H54 (cell line): Measurements from ENCODE around the gene PPM1L.

Source experiments
- DNase-seq: peaks from one replicate; pipeline ENCODE4 v3.0.0; 2011; ENCODE audit warnings: low spot score, mixed read lengths; ENCODE audit not compliant: insufficient read length
- FAIRE-seq: peaks from 3 replicates; lab custom pipeline; 2011; peaks lifted over from hg19 to GRCh38; lab: Jason Lieb, UNC
- POLR2A ChIP-seq: IDR thresholded peaks from 2 replicates; pipeline ENCODE4 v1.6.1; 2011; ENCODE audit warnings: low read depth, mild to moderate bottlenecking, low read length

The PPM1L gene

DNA sequence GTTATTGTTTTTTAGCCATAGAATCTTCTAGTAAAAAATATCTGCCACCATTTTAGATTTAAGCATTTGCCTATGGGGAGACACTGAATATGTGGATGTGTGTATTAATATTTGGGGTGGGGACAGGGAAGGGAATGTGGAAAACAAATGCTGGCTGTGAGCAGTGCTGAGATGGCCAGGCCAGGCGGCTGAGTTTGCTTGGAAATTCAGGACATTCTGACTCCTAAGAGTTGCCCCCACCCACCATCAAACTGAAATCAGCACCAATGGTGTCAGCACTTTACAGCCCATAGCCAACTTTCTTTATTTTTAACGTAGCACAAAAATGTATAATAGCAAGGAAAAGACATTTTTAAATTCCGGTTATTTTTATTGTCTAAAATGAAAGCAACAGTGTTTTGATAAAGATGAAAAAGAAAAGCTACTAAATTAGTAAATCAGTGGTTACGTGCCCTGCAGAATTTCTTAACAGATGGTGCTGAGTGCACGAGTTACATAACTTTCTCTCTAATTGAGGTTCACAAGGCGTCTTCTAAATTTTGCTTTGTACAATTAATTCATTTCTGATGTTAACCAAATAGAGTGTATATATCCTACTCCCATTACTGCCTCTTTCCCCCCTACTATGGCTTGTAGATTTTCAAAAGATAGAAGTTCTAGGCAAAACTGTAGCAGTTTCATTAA is 315.1 kb downstream of the PPM1L start:
- DNase-seq (no peak), FAIRE-seq (no peak)
- no peak for TF ChIP-seq POLR2A

DNA sequence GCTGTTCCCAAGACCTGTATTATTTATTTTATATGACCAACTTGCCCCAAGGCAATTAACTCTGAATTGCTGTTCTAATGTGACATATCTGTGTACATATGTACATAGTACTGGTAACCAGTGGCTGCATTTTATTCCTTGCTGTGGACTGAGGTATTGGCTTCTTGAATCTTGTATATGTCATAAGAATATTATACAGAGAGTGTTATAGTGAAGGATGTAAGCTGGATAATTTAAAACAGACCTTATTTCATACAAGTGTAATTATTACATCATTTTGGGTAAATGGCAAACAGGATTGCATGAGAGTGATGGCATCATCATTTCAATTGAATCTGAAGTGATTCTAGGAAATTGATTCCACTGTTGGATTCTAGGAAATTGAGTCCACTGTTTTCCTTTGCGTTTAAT is 316.2 kb downstream of the PPM1L start:
- no peak for DNase-seq
- FAIRE-seq, result no peak
- TF ChIP-seq POLR2A, result no peak

DNA sequence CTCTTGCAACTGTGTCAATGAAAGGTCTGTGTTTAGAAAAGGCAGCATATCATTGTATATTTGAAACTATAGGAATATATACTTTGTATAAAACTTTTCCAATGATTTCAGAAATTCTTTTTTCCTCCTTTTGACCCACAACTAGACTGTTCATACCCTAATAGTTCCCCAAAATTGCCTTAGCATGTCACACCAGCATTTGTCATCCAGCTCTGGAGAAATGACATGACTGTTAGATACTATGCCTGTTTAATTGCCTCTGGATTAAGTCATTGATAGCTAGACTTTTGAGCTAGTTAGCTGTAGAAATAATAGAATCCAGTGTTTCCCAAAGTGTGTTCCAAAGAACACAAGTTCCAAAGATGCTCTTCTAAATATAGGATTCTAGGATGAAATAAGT is 316.7 kb downstream of the PPM1L start:
- DNase-seq (no peak), FAIRE-seq (no peak)
- no peak for TF ChIP-seq POLR2A

DNA sequence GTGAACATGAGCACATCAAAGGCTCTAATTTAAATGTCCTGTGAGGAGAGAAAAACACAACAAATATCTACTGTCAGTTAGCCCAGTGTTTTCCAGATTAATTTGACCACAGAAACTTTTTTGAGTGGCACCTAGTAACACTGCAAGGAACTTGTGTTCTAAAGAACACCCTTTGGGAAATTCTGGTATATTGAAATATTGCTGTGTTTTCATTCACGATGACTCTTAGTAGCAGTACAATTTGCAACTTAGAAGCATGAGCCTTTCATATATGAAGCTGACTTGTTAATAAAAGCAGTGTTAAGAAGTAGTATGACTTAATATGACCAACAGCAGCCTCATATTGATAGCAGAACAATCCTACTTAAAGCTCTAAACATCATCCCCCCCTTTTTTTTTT is 317.1 kb downstream of the PPM1L start:
- no peak for DNase-seq
- no peak for FAIRE-seq
- TF ChIP-seq POLR2A, result no peak

DNA sequence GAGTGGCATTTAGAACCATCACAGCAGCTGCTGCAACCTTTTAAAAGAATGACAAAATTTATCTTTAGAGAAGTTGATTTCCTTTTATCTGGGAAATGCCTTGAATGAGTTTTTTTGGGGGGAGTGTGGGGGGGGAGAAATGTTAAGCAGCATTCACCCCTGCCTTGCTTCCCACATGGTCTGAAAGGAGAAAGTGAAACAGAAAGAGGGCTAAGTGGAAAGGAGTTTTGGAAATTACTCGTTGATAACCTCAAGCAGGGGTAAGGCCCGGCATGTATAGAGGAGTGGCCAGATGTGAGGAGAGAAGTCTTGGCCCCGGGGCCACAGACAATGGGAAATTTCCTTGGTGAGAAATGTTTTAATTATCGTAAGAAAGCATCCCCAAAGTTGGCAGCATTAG is 325.6 kb downstream of the PPM1L start:
- TF ChIP-seq POLR2A, result no peak
- no peak for FAIRE-seq
- DNase-seq, result no peak

DNA sequence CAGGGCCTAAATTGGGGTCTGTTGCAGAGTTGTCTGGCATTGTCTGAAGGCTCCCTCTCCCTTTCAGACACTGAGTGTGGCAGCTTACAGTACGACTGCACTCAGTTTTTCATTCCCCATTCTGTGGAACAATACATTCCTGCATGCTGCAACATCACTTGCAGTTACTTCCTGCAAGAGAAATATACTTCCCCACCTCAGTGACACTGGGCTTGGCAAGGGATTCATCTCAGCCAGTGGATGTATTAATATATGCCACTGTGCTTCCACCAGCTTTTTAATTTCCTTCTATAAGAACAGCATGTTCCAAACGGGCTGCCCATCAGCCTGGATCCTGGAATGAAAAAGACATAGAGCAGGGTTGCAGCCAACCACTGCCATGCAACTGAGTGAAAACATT is 326.0 kb downstream of the PPM1L start:
- DNase-seq, result no peak
- FAIRE-seq, result no peak
- no peak for TF ChIP-seq POLR2A

DNA sequence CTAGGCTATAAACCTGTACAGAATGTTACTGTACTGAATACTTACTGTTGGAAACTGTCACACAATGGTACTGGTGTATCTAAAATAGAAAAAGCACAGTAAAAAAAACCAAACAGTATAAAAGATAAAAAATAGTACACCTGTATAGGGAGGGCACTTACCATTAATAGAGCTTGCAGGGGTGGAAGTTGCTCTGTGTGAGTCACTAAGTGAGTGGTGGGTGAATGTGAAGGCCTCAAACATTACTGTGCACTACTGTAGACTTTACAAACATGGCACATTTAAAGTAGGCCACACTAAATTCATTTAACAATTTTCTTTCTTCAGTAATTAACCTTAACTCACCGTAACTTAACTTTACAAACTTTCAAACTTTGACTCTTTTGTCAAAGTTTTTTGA is 327.1 kb downstream of the PPM1L start:
- FAIRE-seq (no peak), DNase-seq (no peak)
- no peak for TF ChIP-seq POLR2A

DNA sequence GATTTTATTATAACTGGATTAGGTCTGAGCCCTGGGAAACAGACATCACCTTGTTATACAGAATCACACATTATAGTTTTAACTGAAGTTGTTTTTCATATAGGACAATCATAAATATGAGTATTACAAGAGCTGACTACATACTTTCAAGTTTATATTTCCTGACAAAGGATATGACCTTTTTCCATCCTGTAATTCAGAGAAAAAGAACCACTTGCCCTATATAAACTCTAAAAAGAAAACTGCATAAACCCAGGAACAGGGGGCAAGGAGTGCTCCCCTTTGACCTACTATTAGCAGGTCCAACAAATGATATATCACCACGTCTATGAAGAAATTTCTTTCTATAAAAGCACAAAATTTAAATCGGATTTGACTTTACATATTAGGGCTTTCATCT is 328.2 kb downstream of the PPM1L start:
- FAIRE-seq (no peak), DNase-seq (no peak)
- TF ChIP-seq POLR2A, result no peak

DNA sequence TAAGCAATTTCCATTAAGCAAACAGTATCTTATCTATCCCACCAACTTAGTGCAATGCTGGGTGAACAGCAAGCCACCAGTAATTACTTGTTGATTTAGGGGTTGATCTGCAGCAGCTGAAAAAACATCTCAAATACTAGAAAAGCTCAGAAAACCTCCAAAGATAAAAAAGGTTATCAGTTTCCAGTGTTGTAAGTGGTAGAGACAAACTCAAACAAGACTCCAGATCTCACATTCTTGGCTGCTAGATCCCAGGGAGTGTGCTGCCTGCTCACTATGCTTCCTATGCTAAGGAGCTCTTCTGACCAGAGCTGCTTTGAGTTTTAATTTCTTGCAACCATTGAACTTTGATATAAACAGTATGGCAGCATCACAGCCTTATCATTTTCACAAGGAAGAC is 337.9 kb downstream of the PPM1L start:
- no peak for TF ChIP-seq POLR2A
- no peak for FAIRE-seq
- DNase-seq, result no peak

DNA sequence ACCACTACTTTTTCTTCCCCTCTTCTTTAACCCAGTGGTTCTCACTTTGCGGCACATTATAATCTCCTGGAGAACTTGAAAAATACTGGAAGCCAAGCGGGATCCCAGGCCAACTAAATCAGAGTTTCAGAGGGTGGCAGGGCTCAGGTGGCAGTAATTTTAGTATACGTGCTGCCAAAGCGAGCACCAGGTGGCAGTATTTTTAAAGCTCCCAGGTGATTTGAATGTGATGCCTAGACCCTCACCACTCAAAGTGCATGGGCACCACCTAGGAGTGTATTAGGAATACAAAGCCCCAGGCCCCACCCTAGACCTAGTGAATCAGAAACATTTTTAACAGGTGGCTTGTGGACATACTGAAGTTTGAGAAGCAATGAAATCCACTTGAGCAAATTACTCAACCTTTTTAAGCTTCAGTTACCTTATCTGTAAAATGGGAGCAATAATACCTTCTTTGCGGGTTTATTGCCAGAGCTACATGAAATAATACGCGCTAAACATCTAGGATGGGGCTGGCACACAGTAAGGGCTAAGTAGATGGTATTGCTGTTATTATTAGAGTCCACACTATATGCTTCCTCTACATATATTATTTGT is 340.8 kb downstream of the PPM1L start:
- DNase-seq, result no peak
- TF ChIP-seq POLR2A, result no peak
- no peak for FAIRE-seq

DNA sequence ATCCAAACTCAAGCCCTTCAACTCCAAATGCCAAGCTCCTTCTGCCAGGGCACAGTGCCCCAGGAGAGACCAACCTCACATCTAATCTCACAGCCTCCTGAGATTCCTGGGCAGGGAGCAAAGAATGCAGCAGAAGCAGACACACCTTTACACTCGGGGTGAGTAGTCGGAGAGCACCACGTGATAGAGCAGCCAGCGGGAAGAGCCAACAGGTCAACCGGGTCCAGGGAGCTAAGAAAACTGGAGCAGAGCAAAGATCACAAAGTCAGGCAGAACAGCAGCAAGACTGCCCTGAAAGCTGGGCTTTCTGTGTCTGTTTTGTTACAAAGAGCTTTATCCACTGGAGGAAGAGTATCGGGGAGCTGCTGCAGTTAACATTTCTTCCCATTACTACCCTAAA is 345.0 kb downstream of the PPM1L start:
- FAIRE-seq, result no peak
- TF ChIP-seq POLR2A, result no peak
- DNase-seq, result no peak

DNA sequence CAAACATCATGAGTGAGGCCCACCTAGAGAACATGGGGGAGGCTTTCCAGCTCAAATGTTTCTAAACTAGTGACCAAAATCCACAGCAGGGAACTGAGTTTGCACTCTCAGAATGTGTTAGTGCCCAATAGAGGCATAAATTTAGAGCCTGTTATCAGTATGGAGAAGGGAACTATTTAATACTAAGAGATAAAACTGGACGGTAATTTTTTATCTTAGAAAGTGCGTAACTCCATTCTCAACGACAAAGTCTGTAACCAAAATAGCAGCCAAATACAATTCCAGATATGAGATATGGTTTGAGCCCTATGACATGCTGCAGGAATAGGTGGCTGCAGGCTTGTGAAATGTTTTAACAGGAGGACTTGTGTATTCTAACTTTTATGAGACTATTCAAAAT is 345.6 kb downstream of the PPM1L start:
- TF ChIP-seq POLR2A, result no peak
- no peak for DNase-seq
- FAIRE-seq, result no peak

DNA sequence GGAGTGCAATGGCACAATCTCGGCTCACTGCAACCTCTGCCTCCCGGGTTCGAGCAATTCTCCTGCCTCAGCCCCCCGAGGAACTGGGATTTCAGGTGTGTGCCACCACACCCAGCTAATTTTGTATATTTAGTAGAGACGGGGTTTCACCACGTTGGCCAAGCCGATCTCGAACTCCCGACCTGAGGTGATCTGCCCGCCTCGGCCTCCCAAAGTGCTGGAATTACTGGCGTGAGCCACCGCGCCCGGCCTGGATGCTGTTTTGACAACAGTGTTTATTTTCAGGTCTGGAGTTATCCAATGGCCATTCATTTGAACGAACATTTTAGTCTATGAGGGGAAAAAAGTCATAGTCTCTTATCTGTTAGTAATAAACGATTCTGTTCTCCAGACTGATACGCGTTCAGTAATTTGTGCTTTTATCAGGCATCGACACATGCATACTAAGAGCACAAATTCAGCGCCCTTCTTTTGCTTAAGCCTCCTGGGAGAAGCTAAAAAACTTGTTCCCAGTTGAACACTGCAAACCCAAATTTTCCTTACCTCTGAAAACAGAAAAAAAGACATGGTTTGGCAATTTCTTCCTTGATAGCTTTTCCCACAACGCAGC is 347.9 kb downstream of the PPM1L start:
- DNase-seq, result no peak
- no peak for FAIRE-seq
- TF ChIP-seq POLR2A, result no peak

DNA sequence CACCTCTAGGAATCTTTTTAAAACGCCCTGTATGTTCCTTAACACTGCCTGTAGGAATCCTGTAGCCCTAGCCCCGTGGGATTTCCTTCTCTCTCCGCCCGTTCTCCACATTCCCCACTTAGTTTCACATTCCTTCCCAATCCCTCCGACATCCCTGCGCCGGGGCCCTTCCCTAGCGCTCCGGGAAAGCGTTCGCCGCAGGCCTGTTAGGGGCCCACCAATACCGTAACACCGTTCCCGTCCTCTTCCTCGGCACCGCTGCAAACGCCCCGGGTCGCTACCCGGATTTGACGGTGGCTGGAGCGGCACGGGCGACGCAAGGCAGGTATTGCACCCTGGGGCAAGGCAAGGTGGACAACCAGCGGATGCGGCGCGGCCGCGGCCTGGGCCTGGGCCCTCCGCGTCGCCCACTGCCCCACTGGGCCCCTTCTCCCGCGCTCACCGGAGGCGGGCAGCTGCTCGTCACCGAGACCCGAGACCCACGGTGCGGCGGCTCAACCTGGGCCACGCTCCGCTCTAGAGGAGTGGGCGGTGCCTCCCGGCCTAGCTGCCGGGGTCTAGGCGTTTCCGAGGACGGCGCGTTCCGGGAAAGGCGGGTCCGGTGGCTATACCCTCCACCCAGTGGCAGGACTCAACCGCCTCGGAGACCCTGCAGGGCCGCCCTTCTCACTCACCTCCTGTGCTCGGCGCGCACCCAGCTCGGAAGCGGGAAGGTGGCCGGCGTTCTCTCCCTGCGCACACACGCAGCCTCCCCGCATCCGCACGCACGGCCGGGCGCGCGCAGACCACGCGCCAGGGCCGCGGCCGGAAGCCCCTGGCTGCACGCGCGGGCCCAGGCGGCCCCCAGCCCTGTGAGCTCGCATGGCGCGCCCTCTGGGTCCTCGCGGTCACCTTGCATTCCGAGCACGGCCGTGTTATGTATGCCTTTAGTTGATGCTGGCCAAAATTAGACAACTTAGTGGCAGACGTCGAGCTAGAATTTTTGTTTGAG is 348.8 kb downstream of the PPM1L start, which contains the start of gene B3GALNT1:
TSS of gene B3GALNT1 (minus strand) at position 789 of the 991 bp plus-strand sequence. CDS start 18,595 bp downstream, outside the sequence.
- DNase-seq (no peak), FAIRE-seq (no peak)
- TF ChIP-seq POLR2A, result peak; percentile 39; the same call in 1 of the 2 replicates

DNA sequence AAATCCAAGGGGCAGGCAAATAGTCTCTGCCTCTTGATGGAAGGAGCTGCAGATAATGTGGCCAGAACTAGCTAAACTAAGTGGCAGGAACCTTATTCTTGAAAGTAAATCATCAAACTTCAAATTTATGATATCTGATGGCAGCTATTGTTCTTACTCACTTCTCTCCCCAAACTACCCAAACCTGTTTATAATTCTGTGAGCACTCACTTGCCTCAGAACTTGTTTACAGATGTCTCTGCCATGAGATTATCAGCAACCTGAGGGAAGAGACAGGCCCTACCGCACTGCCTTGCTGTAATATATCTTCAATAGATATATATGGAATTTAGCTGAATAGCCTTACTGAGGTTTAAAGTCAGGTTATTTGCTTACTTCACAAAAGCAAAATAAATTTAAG is 351.3 kb downstream of the PPM1L start:
- no peak for FAIRE-seq
- DNase-seq, result no peak
- TF ChIP-seq POLR2A, result no peak
